Parathyroid adenoma (tissue), 2 donors: Measurements from ENCODE around the gene FLT3LG.
A peak's percentile ranks its signal among the peaks of the same experiment; 100 is the strongest.

Experiments used
- H2AFZ ChIP-seq: fragments of 300-600 bp; sonication (generic); one replicate; pipeline ENCODE4 v1.7.0; 2017; ENCODE audit warnings: antibody characterized with exemption, mild to moderate bottlenecking
- H3K27ac ChIP-seq: fragments of 300-600 bp; sonication (generic); one replicate; pipeline ENCODE4 v1.7.0; 2017
- H3K27me3 ChIP-seq: fragments of 300-600 bp; sonication (generic); one replicate; pipeline ENCODE4 v1.7.0; 2017; ENCODE audit warnings: low read length; ENCODE audit not compliant: control insufficient read depth, insufficient read depth
- H3K36me3 ChIP-seq: fragments of 300-600 bp; sonication (generic); one replicate; pipeline ENCODE4 v1.7.0; 2017; ENCODE audit warnings: low read length; ENCODE audit not compliant: control insufficient read depth, insufficient read depth
- H3K4me1 ChIP-seq: fragments of 300-600 bp; sonication (generic); one replicate; pipeline ENCODE4 v1.7.0; 2017; ENCODE audit warnings: control low read depth
- H3K4me2 ChIP-seq: fragments of 300-600 bp; sonication (generic); one replicate; pipeline ENCODE4 v1.7.0; 2017; ENCODE audit warnings: low read length
- H3K4me3 ChIP-seq: fragments of 300-600 bp; sonication (generic); one replicate; pipeline ENCODE4 v1.7.0; 2017; ENCODE audit warnings: low read depth, low read length
- H3K79me2 ChIP-seq: fragments of 300-600 bp; sonication (generic); one replicate; pipeline ENCODE4 v1.7.0; 2017; ENCODE audit warnings: control low read depth
- H3K9ac ChIP-seq: fragments of 300-600 bp; sonication (generic); one replicate; pipeline ENCODE4 v1.7.0; 2017; ENCODE audit warnings: mild to moderate bottlenecking
- H3K9me3 ChIP-seq: fragments of 300-600 bp; sonication (generic); one replicate; pipeline ENCODE4 v1.7.0; 2017; ENCODE audit warnings: low read length; ENCODE audit not compliant: control insufficient read depth
- CTCF ChIP-seq: fragments of 300-600 bp; sonication (generic); IDR thresholded peaks from one replicate; pipeline ENCODE4 v1.7.0; 2017; ENCODE audit warnings: antibody characterized with exemption, mild to moderate bottlenecking
- donor health status: primary hyperparathyroidism.

The FLT3LG gene

GRCh38 chr19:49488046-49488862, 14.2 kb downstream of the FLT3LG start:
- Histone ChIP-seq H3K36me3 (no peaks in the 10 kb centered on the region), H3K4me3 (peak overlapping the region; percentile 100), H3K9ac (peak overlapping the region; percentile 57), H3K4me1 (peaks cover 10% of the 10 kb centered on the region), H3K79me2 (peaks cover 31% of the 10 kb centered on the region), H3K9me3 (no peaks in the 10 kb centered on the region), H3K4me2 (peak overlapping the region; percentile 89), H2AFZ (peak overlapping the region; percentile 43), H3K27ac (peak overlapping the region; percentile 90), H3K27me3 (no peaks in the 10 kb centered on the region)
- TF ChIP-seq CTCF, result no peak

- Histone ChIP-seq H3K4me1 (peaks cover 10% of the 10 kb centered on the region), H3K4me3 (peak overlapping the region; percentile 100), H2AFZ (no peak overlapping the region), H3K9ac (no peak overlapping the region), H3K27me3 (no peaks in the 10 kb centered on the region), H3K27ac (peak overlapping the region; percentile 90), H3K36me3 (no peaks in the 10 kb centered on the region), H3K4me2 (peak overlapping the region; percentile 89), H3K9me3 (no peaks in the 10 kb centered on the region), H3K79me2 (peaks cover 31% of the 10 kb centered on the region)
- no peak for TF ChIP-seq CTCF
Measured at GRCh38 chr19:49488863-49489537, 15.0 kb downstream of the FLT3LG start.

GRCh38 chr19:49489601-49490167, 15.7 kb downstream of the FLT3LG start:
- no peak for TF ChIP-seq CTCF
- Histone ChIP-seq H3K36me3 (no peaks in the 10 kb centered on the region), H3K27ac (peak overlapping the region; percentile 90), H3K4me1 (peaks cover 10% of the 10 kb centered on the region), H3K9me3 (no peaks in the 10 kb centered on the region), H3K27me3 (no peaks in the 10 kb centered on the region), H3K9ac (no peak overlapping the region), H3K79me2 (peaks cover 31% of the 10 kb centered on the region), H2AFZ (no peak overlapping the region), H3K4me2 (peak overlapping the region; percentile 89), H3K4me3 (peak overlapping the region; percentile 100)

- Histone ChIP-seq H2AFZ (no peak overlapping the region), H3K4me1 (peaks cover 10% of the 10 kb centered on the region), H3K4me3 (no peak overlapping the region), H3K9me3 (no peaks in the 10 kb centered on the region), H3K36me3 (no peaks in the 10 kb centered on the region), H3K9ac (no peak overlapping the region), H3K27ac (peak overlapping the region; percentile 90), H3K79me2 (peaks cover 31% of the 10 kb centered on the region), H3K27me3 (no peaks in the 10 kb centered on the region), H3K4me2 (no peak overlapping the region)
- TF ChIP-seq CTCF, result no peak
Measured at GRCh38 chr19:49490287-49491029, 16.4 kb downstream of the FLT3LG start.
